ENCODE results near the gene UGT2B28.
"Not testable (repeated sequence)": the region's sequence is repeated elsewhere in the genome, so short reads cannot be mapped to it uniquely, and the experiment has no call there.

The UGT2B28 gene

DNA sequence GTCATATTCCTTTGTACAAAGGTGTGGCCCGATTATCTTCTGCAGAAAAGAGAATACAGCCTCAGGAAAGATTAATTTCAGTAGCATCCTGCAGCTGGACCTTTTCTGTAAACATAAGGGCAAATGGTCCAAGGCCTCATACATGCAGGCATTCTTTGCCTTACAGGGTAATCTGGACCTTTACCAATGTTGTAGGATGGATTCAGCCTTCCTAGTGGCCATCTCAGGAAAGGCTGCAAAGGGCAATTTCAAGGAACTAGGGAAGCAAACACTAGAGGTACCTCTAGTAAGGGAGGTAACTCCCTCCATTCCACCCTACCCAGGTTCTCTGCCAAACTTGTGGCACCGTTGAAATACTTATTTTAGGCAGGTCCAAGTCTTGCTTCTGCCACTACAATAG is 43.0 kb downstream of the UGT2B28 start:
- Histone ChIP-seq H3K79me2 (no peaks in the 10 kb centered on the region), H3K27me3 (ENCODE audit: control insufficient read depth, insufficient read depth, low read length) (no peaks in the 10 kb centered on the region), H3K36me3 (ENCODE audit: control insufficient read depth, insufficient read depth, low read length) (no peaks in the 10 kb centered on the region), H3K4me1 (no peaks in the 10 kb centered on the region), H3K4me3 (ENCODE audit: low read depth, low read length) (no peak overlapping the region), H3K4me2 (ENCODE audit: low read length) (no peak overlapping the region), H3K9me3 (ENCODE audit: control insufficient read depth, low read length) (no peaks in the 10 kb centered on the region), H3K9ac (no peak overlapping the region), H2AFZ (no peak overlapping the region), H3K27ac (no peak overlapping the region)
- TF ChIP-seq, protein P1, sequence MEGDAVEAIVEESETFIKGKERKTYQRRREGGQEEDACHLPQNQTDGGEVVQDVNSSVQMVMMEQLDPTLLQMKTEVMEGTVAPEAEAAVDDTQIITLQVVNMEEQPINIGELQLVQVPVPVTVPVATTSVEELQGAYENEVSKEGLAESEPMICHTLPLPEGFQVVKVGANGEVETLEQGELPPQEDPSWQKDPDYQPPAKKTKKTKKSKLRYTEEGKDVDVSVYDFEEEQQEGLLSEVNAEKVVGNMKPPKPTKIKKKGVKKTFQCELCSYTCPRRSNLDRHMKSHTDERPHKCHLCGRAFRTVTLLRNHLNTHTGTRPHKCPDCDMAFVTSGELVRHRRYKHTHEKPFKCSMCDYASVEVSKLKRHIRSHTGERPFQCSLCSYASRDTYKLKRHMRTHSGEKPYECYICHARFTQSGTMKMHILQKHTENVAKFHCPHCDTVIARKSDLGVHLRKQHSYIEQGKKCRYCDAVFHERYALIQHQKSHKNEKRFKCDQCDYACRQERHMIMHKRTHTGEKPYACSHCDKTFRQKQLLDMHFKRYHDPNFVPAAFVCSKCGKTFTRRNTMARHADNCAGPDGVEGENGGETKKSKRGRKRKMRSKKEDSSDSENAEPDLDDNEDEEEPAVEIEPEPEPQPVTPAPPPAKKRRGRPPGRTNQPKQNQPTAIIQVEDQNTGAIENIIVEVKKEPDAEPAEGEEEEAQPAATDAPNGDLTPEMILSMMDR (IDR thresholded peaks at IDR 0.05): no peak

DNA sequence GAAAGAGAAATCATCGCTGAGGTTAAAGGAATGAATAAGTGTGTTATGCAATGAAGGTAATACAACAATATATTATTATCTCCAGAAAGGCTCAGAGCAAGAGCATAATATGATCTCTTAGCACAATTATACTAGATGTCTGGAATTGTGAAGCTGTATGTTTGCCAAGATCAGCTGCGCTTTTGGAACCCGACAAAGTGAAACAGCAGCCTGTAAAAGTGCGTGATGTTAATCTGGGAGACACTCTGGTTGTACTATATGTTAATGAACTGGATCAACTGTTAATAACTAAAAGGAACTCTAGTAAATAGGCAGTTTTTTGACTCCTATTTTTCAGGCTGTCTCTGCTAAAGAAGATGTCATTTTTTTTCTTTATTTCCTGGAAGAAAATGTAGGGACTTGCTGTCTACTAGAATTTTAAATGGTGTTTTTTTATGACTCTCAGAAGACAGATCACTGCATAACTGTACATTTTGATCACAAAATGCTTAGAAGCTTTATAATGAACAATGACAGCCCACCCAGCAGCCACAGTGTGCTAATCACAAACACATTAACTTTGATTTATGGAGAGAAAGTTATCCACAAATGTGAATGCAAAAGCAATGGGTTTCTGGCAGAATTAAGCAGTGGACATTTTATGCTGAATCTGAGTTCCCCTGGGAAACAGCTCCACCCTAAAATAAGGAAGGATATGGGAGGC is 50.2 kb downstream of the UGT2B28 start:
- Histone ChIP-seq H3K9ac (no peak overlapping the region), H3K4me3 (ENCODE audit: low read depth, low read length) (no peak overlapping the region), H3K79me2 (no peaks in the 10 kb centered on the region), H3K27me3 (ENCODE audit: control insufficient read depth, insufficient read depth, low read length) (no peaks in the 10 kb centered on the region), H3K9me3 (ENCODE audit: control insufficient read depth, low read length) (no peaks in the 10 kb centered on the region), H3K4me1 (no peaks in the 10 kb centered on the region), H3K36me3 (ENCODE audit: control insufficient read depth, insufficient read depth, low read length) (no peaks in the 10 kb centered on the region), H2AFZ (no peak overlapping the region), H3K4me2 (ENCODE audit: low read length) (no peak overlapping the region), H3K27ac (no peak overlapping the region)
- TF ChIP-seq, protein P1 (IDR thresholded peaks at IDR 0.05): no peak

DNA sequence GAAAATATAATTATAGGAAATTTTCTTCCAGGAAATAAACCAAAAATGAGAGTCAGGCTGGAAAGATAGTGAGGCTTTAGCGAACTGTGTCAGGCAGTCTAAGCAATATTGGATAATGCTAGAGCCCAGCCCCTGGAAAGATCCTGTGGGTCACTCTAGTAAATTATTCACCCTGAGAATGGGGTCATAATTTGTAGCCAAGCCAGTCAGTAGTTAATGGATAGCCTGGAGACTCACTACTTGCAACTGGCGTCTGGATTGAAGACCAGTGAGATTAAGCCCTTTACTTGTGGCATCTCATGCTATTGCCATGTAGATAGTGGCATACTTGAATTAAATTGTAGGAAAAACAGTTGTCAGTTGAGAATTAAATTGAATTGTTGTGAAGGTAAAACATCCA is 51.0 kb downstream of the UGT2B28 start:
- H3K27ac ChIP-seq; H3K79me2 ChIP-seq; H2AFZ ChIP-seq; H3K4me1 ChIP-seq; H3K4me3 ChIP-seq (ENCODE audit: low read depth, low read length); H3K4me2 ChIP-seq (ENCODE audit: low read length); H3K9ac ChIP-seq; H3K27me3 ChIP-seq (ENCODE audit: control insufficient read depth, insufficient read depth, low read length); H3K9me3 ChIP-seq (ENCODE audit: control insufficient read depth, low read length); H3K36me3 ChIP-seq (ENCODE audit: control insufficient read depth, insufficient read depth, low read length): not testable (repeated sequence)

DNA sequence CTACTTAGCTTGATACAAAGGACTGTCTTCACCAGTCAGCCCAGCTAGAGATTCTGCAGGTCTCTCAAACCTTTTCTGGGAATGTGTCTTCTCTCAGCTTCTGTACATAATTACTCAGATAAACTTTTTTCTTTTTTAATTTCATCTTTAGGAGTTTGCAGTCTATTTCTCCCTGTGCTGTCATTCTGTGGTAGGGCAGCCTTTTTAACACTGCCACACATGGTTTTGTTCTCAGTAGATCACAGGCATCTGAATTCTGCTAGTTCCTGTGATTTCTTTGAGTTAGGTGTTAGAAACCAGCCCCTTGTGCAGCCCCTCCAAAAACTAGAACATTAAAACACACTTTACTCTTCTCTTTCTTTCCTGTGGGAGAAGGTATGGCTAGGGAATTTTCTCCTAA is 55.2 kb downstream of the UGT2B28 start:
- H3K27ac ChIP-seq; H2AFZ ChIP-seq; H3K9ac ChIP-seq; H3K9me3 ChIP-seq (ENCODE audit: control insufficient read depth, low read length); H3K4me1 ChIP-seq; H3K4me3 ChIP-seq (ENCODE audit: low read depth, low read length); H3K4me2 ChIP-seq (ENCODE audit: low read length); H3K27me3 ChIP-seq (ENCODE audit: control insufficient read depth, insufficient read depth, low read length); H3K36me3 ChIP-seq (ENCODE audit: control insufficient read depth, insufficient read depth, low read length); H3K79me2 ChIP-seq: not testable (repeated sequence)

DNA sequence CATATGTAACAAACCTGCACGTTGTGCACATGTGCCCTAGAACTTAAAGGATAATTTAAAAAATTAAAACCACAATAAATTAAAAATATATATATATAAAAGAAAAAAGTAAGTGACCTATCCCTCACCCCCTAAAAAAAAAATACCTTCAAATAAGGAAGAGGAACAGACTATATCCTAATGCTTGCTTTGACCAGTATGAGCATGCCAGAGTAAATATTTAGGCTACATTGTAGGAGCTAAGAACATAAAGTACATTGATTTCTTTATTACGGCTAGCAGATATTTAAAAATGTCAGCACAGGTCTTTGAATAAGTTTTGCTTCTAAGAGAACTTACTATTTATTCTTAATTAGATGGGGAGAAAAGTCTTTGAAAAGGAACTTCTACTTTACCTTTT is 62.8 kb downstream of the UGT2B28 start:
- H3K9me3 ChIP-seq (ENCODE audit: control insufficient read depth, low read length); H2AFZ ChIP-seq; H3K9ac ChIP-seq; H3K4me3 ChIP-seq (ENCODE audit: low read depth, low read length); H3K27me3 ChIP-seq (ENCODE audit: control insufficient read depth, insufficient read depth, low read length); H3K36me3 ChIP-seq (ENCODE audit: control insufficient read depth, insufficient read depth, low read length); H3K79me2 ChIP-seq; H3K4me1 ChIP-seq; H3K4me2 ChIP-seq (ENCODE audit: low read length); H3K27ac ChIP-seq: not testable (repeated sequence)

DNA sequence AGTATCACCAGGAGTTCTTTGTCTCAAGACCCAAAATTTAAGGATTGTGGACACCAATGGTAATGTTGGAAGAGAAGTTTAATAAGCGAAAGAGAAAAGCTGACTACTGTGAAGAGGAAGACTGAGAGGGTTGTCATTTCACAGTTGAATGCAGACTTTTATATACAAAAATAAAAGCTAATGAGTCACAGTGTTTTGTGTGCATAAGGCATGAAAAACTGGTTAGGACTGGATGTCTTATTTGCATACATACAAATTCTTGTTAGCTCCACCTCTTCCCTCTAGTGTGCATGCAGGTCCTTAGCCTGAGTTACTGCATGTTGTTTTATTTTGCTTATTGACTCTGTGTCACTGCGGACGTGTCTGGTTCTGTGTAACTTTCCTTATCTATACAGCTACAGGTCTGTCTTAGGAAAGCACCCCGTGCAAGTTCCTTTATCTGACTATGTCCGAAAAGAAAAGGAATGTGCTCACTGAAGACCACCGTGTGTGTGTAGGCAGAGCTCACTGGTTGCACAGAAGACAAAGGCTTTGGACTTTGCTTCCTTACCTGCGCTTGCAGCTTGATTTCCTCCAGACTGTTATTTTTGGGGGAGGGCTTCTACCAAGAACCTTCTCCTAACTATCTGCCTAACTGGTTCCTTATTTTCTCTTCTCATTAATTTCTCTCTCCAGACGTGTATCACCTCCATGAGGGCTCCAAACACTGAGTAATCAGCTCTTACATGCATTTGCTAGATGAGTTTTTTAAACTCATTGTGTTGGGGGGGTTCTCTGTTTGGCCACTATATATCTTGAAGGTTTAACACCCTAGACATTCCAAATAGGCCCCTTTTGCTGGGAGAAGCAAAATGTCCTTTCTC is 63.5 kb downstream of the UGT2B28 start:
- not testable (repeated sequence) for H3K27ac ChIP-seq; H2AFZ ChIP-seq; H3K4me1 ChIP-seq; H3K27me3 ChIP-seq (ENCODE audit: control insufficient read depth, insufficient read depth, low read length); H3K9ac ChIP-seq; H3K4me2 ChIP-seq (ENCODE audit: low read length); H3K79me2 ChIP-seq; H3K9me3 ChIP-seq (ENCODE audit: control insufficient read depth, low read length); H3K4me3 ChIP-seq (ENCODE audit: low read depth, low read length); H3K36me3 ChIP-seq (ENCODE audit: control insufficient read depth, insufficient read depth, low read length)

Measured in parathyroid adenoma (tissue), 2 donors.